ENCODE data around the gene VWA1.
"Not testable (repeated sequence)": the region's sequence is repeated elsewhere in the genome, so short reads cannot be mapped to it uniquely, and the experiment has no call there.

DNA sequence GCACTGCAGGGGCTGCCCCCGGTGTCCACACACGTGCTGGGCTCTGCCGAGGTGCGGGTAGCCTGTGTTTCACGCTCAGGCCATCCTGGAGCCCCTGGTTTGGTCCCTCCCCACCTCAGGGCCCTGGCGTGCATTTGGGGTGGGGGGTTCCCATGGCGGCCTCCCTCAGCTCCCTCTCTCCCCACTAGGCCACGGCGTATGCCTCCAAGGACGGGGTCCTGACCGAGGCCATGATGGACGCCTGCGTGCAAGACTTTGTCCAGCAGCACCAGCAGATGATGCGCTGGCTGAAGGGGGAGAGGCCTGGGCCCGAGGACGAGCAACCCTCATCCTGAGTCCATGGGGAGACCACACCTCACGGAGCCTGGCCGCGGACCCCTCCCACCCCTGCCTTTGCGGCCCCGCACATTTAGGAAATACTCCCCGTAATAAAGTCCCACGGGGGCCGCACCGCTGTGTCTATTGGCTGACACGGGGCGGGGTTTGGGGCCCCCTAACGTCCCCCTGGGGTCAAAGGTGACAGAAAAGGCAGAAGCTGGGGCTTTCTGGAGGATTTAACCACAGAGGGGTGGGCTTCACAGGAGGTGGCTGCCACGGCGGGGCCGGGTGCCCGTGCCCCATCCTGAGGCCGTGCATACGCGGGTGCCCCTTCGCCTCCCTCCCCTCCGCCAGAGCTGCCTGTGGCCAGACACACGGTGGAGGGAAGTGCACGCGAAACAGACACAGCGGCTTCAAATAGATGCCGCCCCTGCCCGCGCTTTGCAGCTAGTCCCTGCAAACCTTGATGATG, 32.9 kb downstream of the VWA1 start:
- TF ChIP-seq POLR2A (IDR thresholded peaks at IDR 0.05) = not testable (repeated sequence)
- TF ChIP-seq, protein P1, sequence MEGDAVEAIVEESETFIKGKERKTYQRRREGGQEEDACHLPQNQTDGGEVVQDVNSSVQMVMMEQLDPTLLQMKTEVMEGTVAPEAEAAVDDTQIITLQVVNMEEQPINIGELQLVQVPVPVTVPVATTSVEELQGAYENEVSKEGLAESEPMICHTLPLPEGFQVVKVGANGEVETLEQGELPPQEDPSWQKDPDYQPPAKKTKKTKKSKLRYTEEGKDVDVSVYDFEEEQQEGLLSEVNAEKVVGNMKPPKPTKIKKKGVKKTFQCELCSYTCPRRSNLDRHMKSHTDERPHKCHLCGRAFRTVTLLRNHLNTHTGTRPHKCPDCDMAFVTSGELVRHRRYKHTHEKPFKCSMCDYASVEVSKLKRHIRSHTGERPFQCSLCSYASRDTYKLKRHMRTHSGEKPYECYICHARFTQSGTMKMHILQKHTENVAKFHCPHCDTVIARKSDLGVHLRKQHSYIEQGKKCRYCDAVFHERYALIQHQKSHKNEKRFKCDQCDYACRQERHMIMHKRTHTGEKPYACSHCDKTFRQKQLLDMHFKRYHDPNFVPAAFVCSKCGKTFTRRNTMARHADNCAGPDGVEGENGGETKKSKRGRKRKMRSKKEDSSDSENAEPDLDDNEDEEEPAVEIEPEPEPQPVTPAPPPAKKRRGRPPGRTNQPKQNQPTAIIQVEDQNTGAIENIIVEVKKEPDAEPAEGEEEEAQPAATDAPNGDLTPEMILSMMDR (IDR thresholded peaks at IDR 0.05) = not testable (repeated sequence)
